ACC112 (cell line): ENCODE measurements around the gene POLR2J3.
"Not testable (repeated sequence)": the region's sequence is repeated elsewhere in the genome, so short reads cannot be mapped to it uniquely, and the experiment has no call there.

Source experiments
- H2AFZ ChIP-seq: fragments of 200-600 bp; sonication (generic); one replicate; pipeline ENCODE4 v1.6.0; 2017; ENCODE audit warnings: antibody characterized with exemption, low read length; ENCODE audit not compliant: unreplicated experiment
- H3K27ac ChIP-seq: fragments of 200-600 bp; sonication (generic); 2 replicates; pipeline ENCODE4 v1.5.1; 2014; ENCODE audit warnings: low read depth, mild to moderate bottlenecking, antibody characterized with exemption, low read length, moderate library complexity
- H3K27me3 ChIP-seq: fragments of 200-600 bp; sonication (generic); 2 replicates; pipeline ENCODE4 v1.6.1; 2014; ENCODE audit warnings: mild to moderate bottlenecking, antibody characterized with exemption, low read length, moderate library complexity, mixed read lengths; ENCODE audit not compliant: insufficient read depth
- H3K36me3 ChIP-seq: fragments of 200-600 bp; sonication (generic); 2 replicates; pipeline ENCODE4 v1.6.1; 2016; ENCODE audit warnings: mild to moderate bottlenecking, antibody characterized with exemption, low read length, moderate library complexity, mixed read lengths; ENCODE audit not compliant: insufficient read depth
- H3K4me1 ChIP-seq: fragments of 200-600 bp; sonication (generic); one replicate; pipeline ENCODE4 v1.6.1; 2016; ENCODE audit warnings: low read length, mixed read lengths; ENCODE audit not compliant: insufficient read depth, unreplicated experiment, control insufficient read depth
- H3K4me3 ChIP-seq: fragments of 200-600 bp; sonication (generic); 2 replicates; pipeline ENCODE4 v1.5.1; 2014; ENCODE audit warnings: mild to moderate bottlenecking, low read depth, low read length
- H3K79me2 ChIP-seq: fragments of 200-600 bp; sonication (generic); one replicate; pipeline ENCODE4 v1.6.0; 2016; ENCODE audit warnings: low read length; ENCODE audit not compliant: control insufficient read depth, unreplicated experiment, insufficient read depth

The POLR2J3 gene

DNA sequence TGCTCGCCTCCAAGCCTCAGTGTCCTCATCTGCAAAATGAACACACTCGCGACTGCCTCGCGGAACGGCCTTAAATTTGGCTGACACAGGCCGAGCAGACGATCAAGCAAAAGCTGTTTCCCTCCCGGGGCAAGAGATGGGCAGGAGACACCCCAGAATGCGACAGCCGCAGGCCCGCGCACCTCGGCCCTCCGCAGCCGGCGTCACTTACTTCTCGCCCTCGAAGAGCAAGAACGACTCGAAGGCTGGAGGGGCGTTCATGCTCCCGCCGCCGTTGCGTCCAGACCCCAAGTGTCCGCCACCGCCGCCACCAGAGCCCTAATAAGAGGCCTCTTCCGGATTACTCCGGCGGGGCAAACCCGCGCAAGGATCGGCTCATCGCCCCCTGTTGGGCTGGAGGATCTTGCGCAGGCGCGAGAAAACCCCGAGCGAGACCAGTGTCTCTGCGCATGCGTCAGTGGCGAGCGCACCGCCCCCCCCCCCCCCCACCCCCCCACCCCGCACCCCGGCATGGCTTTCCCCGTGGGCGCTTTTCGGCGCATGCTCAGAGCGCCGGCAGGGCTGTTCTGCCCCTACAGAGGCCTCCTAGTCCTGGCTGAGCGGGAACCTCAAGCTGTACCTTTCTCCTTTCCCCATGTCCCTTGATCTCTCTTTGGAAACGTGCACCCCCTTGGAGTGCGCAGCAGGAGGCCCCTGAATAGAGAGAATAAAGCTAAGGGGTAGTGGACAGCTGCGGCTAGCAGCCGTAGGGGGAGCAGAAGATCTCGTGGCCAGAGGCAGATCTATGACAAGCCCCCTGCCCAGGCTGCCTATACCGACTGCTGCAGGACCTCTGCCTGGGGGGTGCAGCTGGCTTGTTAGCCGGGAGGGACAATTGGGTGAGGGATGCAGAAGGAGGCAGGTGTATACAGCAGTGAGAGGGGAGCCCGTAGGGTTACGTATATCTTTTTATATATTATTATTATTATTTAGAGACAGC lies at the start of gene POLR2J3:
Gene POLR2J3 (minus strand): TSS at position 323 of the 979 bp plus-strand sequence. CDS start 62 bp downstream, at position 261.
- Histone ChIP-seq H3K27ac (0 out of 2 replicates have a peak within 1 kb of the TSS, but pooled peaks have one; percentile 41), H3K4me3 (peak within 1 kb of the TSS; percentile 85), H2AFZ (peak within 1 kb of the TSS; percentile 93)
- not testable (repeated sequence) for H3K27me3 ChIP-seq, H3K36me3 ChIP-seq, H3K4me1 ChIP-seq, H3K79me2 ChIP-seq

DNA sequence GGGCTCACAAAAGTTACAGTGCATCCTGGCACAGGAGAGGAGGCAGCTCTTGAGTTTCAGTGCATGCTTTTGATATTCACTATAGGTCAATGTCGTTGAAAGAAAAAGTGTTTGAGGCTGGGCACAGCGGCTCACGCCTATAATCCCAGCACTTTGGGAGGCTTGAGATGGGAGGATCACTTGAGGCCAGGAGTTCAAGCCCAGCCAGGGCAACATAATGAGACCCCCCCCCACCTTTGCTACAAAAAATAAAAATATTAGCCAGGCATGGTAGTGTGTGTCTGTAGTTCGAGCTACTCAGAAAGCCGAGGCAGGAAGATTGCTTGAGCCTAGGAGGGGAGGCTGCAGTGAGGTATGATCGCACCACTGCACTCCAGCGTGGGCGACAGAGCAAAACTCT lies 45.7 kb upstream of the POLR2J3 start:
- not testable (repeated sequence) for H3K27me3 ChIP-seq, H3K36me3 ChIP-seq, H3K27ac ChIP-seq

DNA sequence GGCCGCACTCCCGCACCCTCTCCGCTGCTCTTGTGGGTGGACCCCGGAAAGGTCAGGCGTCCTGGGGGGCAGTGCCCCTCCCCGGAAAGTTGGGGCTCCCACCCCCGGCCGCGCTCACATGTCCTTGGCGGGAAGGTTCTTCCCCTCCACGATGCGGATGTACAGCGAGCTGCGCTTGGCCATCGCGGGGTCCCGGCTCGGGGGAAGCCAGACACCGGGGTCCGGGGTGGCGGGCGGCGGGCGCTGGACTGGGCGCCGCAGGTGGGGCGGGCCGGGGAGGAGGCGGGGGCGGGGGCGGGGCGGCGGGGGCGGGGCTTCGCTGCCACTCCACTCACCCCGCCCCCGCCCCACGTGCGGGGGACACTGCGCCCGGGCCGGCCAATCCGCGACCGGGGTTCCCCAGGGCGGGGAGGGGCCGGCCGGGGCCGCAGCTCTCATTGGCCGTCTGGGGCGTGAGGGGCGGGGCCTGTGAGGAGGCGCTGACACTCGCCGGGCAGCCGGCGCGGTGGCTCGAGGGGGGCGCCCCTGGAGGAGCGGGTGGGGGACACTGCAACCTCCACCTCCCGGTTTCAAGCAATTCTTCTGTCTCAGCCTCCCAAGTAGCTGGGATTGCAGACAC lies 44.2 kb upstream of the POLR2J3 start, which contains the start of gene RASA4:
Gene RASA4 (minus strand): TSS at position 250 of the 619 bp plus-strand sequence. CDS start 67 bp downstream, at position 183.
- H3K4me3 ChIP-seq = peak within 1 kb of the TSS; percentile 56; the same call in 1 of the 2 replicates
- H3K27me3 ChIP-seq, H2AFZ ChIP-seq, H3K36me3 ChIP-seq, H3K79me2 ChIP-seq, H3K27ac ChIP-seq, H3K4me1 ChIP-seq: not testable (repeated sequence)

More for the DNA sequence above, 45.7 kb upstream of the POLR2J3 start:
- not testable (repeated sequence) for H3K79me2 ChIP-seq, H3K4me1 ChIP-seq, H2AFZ ChIP-seq, H3K4me3 ChIP-seq

DNA sequence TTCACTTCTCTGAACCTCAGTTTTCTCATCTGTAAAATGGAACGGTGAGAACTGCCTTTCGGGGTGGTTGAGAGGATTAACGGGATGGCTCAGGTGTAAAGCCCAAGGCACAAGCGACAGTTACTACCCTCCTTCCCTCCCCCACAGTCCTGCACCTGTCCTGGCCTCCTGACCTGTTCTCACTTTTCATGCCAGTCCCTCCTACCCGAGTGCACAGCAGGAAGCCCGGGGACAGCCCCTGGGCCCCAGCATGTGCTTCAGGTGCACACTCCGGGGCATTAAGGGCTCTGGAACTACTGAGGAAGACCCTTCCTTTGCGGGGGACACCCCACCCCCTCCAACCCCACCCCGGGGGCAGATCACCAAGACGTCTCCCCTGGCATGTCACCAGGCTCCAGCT lies 43.5 kb upstream of the POLR2J3 start:
- H3K79me2 ChIP-seq, H3K27me3 ChIP-seq, H3K4me1 ChIP-seq, H3K27ac ChIP-seq, H3K36me3 ChIP-seq, H2AFZ ChIP-seq, H3K4me3 ChIP-seq: not testable (repeated sequence)

DNA sequence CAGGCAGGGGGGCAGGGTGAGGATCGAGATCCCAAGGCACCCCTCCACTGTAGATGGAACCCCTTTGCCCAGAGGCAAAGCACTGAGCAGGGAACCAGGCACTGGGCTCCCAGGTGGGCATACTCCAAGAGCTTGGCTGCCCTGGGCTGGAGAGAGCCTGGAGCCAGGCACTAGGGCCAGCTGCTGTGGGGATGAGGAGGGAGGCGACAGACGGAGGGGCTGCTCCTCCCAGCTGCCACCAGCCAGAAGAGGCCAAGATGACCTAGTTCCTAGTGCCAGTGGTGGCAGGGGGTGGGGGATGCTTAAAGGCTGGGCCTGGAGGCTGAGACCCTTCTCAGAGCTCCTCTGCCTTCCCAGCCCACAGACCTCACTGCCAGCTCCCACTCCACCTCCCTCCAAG lies 42.5 kb upstream of the POLR2J3 start:
- H3K4me3 ChIP-seq, H3K4me1 ChIP-seq, H3K36me3 ChIP-seq, H2AFZ ChIP-seq, H3K27me3 ChIP-seq, H3K79me2 ChIP-seq, H3K27ac ChIP-seq: not testable (repeated sequence)

GRCh38 chr7:102614346-102614697 lies 41.9 kb upstream of the POLR2J3 start:
- H3K4me1 ChIP-seq, H3K27me3 ChIP-seq, H3K27ac ChIP-seq, H3K79me2 ChIP-seq, H2AFZ ChIP-seq, H3K4me3 ChIP-seq, H3K36me3 ChIP-seq: not testable (repeated sequence)

DNA sequence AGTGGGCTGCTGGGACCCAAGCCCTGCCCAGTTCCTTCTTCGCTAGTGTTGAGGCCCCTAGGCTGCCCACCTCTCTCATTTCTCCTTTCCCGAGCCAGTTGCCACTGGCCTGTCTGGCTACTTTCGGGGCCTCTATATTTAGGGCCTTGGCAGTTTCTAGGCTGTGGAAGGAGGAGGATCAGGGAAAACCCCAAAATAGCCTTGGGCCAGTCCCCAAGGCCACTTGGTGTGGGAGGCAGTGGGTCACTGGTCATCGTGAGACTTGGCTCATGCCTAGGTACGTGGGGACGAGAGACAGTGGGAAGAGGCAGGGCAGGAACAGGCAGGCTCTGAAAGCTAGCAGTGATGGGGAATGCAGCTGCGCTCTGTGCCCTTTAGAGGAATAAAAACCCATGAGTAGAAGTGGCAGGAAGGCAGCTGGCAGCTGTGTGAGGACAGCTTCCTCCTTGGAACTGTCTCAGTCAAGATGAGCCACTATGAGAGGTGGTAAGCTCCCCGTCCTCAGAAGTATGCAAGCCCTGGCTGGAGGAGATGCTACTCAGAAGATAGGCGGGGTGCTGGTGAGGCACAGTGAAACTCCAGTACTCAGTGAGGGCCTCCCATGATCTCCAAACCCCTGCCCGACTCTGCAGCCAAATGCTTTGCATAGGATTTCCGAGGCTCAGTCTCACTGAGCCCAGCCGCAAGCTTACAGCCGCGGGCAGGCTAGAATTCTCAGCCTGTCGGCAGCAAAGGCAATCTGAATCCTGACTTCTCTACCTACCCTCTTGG lies 41.4 kb upstream of the POLR2J3 start:
- H3K79me2 ChIP-seq, H3K27ac ChIP-seq, H3K27me3 ChIP-seq, H3K36me3 ChIP-seq, H3K4me3 ChIP-seq, H2AFZ ChIP-seq, H3K4me1 ChIP-seq: not testable (repeated sequence)

DNA sequence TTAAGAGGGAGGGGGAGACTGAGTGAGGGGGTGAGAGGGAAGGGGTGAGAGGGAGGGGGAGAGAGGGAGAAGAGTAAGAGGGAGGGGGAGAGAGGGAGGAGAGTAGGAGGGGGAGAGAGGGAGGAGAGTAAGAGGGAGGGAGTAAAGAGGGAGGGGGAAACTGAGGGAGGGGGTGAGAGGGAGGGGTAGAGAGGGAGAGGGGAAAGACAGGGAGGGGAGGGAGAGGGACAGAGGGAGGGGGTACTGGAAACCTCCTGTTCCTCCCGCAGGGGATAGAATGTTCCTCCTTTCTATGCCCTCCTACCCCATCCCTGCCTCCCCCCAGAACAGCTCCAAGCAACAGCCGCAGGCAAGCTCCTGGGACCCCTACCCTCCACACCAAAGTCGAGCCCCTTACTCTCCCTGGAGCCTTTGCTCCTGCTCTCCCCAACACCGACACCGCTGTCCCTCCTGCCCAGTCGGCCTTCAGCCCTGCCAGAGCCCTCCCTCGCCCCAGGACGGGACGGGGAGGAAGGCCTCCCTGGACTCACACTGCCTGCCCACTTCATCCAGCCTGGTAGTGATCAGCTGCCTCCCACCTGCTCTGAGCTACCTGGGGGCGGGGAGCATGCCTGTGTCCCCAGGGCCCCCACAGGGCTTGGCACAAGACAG lies 39.4 kb upstream of the POLR2J3 start:
- not testable (repeated sequence) for H2AFZ ChIP-seq, H3K4me3 ChIP-seq, H3K79me2 ChIP-seq, H3K36me3 ChIP-seq, H3K27ac ChIP-seq, H3K27me3 ChIP-seq, H3K4me1 ChIP-seq

GRCh38 chr7:102611013-102611674 lies 38.8 kb upstream of the POLR2J3 start:
- H3K36me3 ChIP-seq, H2AFZ ChIP-seq, H3K79me2 ChIP-seq, H3K27ac ChIP-seq, H3K4me3 ChIP-seq, H3K27me3 ChIP-seq, H3K4me1 ChIP-seq: not testable (repeated sequence)

DNA sequence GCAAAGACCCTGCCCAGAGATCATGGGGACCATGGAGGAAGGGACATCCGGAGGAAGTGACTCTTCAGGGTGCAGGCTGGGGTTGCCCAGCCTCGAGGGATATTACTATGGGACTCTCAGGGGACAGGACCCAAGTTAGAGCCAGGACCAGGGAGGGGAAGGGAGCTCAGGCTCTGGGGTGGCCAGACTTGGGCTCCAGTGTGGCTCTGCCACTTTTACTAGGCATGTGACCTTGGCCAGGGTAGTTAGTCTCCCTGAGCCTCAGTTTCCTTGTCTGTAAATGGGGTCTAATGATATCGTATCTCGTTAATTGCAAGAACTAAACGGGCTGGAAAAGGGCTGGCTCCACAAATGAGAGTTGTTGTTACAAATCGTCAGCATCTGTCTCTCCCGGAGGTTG lies 38.1 kb upstream of the POLR2J3 start:
- H3K4me1 ChIP-seq, H3K27ac ChIP-seq, H2AFZ ChIP-seq, H3K27me3 ChIP-seq, H3K79me2 ChIP-seq, H3K36me3 ChIP-seq, H3K4me3 ChIP-seq: not testable (repeated sequence)
